Daoy (cell line): Measurements from ENCODE around the gene GFOD1. TPM values are rescaled to one million over a fixed set of nuclear protein-coding genes. Genes with fewer than 3 reads are reported as not detected.
A peak's percentile ranks its signal among the peaks of the same experiment; 100 is the strongest.

Source experiments
- DNase-seq: peaks from one replicate; pipeline ENCODE4 v3.0.0-alpha.2; 2015; ENCODE audit warnings: low read depth
- total RNA-seq: library from RNA; depleted of rRNA; stranded (reverse); fragments of >200 nt; shearing (Covaris generic); gene quantifications from 2 replicates; pipeline ENCODE4 v1.2.3, GENCODE V29; 2014

The GFOD1 gene
- total RNA-seq, 1 experiment from 2014 or later: 4.5 TPM

DNA sequence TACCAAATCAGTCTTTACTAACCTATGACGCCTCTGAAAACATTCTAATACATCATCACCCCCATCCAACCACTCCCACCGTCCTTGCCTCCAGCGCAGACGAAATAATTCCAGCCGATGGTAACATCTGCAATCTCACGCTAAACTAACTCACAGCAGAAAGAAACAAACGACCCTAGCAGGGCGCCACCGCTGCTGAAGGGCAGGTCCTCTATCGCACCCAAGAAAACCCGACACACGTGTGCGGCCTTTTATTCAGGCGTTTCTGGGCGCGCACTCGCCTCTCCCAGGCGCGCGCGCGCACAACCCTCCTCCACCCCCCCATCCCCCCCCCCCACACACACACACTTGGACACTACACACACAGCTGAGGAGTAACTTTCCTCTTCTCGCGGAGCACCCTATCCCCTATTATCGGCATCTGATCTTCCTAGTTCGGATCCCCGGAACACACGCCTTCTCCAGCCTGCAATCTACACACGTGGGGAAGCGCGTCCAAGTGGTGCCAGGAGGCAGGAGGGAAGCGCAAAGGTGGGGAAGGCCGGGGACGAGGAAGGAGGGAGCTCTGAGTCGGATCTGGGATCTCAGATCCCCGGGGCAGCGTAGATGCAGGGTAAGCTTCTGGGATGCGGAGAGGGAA is 1.4 kb downstream of the GFOD1 start:
- DNase-seq: peak; percentile 71

DNA sequence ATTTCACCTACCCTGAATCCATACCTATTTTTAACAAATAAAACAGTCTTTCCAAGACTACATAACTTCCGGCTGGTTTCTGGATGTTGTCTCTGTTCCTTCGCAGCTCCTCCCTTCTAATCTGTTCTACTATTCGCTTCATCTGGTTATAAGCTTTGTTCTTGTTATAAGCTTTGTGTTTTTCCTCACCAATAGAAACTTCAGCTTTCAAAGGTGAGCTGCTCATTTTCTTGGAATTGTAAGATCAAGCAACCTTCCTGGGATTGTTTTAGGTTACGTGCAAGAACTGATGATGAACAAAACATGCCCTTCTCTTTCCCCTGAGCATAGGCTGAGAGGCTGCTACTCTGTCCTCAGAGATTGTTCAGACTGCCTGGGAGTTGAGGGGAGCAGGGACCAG is 2.1 kb downstream of the GFOD1 start:
- DNase-seq: no peak

DNA sequence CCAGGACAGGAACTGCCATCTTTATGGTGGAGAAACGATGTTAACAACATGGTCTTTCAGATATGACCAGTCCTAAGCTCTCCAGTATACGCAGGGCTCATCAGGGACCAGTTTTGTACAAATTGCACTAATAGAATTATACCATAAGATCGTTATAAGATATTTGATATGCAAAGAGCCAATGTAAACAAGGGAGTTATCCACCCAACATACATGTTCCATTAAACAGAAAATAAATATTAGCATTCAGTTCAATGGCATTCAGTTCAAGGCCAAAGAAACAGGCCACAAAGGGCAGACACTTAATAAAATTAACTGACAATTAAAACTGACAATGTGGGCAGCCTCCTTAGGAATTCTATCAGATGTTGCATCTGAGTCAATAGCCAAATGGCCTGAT is 2.6 kb downstream of the GFOD1 start:
- no peak for DNase-seq

DNA sequence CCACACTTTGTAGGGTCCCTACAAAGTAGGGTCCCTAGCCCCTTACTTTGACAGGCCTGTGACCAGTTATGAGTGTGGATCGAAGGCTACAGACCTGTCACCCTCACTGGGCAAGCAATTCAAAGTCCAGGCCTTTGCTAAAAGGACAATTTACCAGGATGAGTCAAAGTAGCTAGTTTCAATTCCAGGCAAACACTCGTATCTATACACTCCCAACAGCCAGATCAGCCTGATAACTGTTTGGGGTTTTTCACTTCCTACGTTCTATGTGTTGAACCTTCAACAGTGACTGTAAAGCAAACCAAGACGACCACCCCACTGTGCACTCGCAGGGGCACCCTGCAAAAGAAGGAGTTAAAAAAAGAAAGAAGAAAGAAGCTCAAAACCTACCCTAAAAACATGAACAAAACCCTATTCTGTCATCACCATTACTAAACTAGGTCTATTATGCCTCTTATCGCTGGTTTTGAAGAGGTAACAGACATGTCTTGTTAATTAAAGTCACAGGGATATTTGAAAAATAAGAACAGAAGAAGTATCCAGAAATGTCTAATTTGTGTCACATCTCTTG is 3.2 kb downstream of the GFOD1 start:
- DNase-seq: no peak

DNA sequence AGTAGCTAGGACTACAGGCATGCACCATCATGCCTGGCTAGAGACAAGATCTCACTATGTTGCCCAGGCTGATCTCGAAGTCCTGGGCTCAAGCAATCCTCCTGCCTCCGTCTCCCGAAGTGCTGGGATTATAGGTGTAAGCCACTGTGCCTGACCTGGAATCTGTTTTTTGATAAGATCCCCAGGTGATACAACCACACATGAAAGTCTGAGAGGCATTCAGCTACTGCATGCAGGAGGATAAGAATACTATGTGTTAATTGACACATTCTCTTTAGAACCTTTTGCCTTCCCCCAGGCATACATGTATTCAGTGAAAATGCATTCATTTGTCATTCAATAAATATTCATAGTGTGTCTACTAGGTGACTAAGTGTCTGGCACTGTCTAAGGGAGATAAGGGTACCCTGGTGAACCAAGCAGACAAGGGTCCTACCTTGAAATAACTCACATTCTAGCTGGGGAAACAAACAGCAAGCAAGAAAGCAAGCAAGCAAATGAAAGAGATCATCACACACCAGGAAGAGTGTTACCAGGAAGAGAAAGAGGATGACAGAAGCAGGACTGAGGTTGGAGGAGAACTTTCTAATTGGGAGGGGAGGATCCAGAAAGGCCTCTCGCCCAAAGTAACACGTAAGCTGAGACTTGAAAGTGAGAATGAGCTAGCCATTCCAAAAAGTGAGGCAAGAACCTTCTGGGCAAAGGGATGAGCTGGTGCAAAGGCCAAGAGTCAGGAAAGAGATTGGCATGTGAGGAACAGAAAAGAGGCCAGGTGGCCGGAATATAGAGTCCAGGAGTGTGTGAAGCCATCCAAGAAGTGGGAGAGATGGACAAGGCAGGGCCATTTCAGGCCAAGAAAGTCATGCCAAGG is 6.5 kb downstream of the GFOD1 start:
- peak; percentile 56 for DNase-seq

DNA sequence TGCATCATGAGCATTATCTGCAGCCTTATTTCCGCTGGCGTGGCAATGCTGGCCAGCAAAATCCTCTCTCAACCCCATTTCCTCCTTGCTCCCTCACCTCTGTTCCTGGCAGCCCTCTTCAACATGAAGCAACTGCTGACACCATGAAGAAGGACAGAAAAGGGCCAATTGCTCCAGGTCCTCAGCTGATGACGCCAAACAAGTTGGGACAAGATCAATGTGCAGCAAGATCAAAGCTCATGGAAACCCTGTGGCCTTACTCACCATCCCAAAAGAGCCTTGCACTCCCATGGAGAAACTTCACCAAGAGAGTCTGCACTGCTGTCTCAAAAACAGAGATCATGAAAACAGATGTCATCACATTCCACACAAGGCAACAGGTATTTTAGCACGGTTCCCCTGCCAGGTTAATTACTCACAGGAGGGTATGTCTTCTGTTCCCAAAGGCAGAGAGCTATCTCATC is 7.4 kb downstream of the GFOD1 start:
- no peak for DNase-seq

DNA sequence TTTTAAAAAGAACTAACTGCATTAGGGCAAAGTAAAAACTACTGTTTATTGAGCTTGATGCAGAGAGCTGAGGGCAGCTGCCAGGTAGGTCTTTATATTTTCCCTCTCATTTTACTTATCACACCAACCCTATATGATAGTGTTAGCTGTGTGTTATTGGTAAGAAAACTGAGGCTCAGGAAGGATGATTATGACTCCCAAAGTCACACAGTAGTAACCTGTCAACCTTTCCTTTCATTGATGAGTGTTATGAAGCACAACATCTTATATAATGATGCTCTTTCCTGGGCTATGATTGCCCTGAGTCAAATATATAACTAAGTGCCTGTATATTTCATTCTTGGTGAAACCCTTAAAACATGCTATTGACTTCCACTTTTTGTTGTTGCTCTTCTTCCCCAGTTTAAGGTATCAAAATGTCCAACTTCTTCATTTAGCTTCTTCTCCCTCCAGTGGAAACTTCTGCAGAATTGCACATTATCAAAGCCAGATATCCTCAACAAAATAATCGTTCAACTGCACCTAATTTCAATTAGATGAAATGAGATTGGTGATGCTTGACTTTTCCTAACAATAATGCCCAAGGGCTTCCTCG is 8.1 kb downstream of the GFOD1 start:
- DNase-seq: no peak

DNA sequence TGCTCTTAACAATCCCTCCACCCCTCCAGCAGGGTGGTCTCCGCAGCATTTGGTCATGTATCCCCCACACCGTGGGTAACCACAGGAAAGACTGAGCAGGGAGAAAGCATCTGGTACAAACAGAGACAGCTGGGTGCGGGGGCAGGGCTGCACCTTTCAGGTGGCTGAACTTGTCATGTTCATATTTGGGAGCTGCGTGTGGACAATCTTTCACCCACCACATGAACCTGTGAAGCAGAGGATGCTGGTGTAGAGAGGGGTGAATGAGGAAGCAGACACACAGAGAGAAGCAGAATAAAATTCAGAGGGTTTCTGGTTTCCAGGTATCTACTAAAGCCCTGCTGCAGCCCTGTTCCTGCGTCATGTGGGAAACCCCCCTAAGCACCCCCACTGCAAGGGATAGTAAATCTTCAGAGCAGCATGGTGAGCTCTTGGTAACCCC is 8.9 kb downstream of the GFOD1 start:
- DNase-seq: no peak

DNA sequence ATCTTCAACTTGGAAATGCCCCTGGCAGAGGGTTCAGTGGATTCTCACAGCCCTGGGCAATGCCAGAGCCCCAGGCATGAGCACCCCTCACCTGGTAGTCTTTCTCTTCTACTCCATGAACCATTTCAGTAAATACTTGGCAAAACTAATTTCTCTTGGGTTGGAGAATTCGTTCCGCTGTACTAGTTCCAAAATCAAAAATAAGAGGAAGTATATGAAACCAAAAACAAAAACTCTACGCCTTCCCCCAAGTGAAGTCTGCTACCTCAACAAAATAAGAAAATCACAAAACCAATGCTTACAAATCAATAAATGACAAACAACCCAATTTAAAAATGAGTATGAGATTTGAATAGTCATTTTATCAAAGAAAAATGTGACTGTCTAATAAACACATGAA is 12.6 kb downstream of the GFOD1 start:
- no peak for DNase-seq

DNA sequence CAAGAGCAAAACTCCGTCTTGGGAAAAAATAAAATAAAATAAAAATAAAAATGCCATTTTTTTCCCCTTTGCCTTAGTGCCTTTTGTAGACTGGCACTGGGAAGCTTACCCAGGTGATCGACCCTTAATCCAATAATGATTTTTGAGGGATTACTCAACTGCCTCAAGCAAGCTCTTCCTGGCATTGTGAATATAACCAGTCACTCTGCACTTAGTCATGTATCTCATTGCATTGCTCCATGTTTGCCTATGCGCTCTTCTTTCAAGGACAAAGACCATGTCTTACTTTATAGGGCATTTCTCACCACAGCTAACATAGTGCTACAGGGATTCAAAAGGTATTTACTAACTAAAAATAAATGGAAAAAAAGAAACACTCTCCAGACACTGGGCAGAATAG is 13.0 kb downstream of the GFOD1 start:
- DNase-seq: no peak

DNA sequence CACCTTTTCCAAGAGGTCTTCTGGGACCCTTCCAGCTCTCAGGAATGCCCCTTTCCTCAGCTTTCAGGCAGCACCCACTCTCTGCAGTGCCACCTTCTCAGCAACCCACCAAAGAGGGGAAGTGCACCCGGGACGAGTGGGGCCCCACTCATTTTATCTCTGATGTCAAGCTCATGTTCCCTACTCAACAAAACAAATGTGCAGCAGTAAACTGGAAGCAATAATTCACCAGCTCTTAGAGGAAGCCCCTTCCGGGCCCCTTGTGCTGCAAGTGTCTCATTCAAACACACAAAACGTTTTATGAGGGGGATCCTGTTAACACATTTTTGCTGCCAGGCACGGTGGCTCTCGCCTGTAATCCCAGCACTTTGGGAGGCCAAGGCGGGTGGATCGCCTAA is 13.6 kb downstream of the GFOD1 start:
- no peak for DNase-seq

DNA sequence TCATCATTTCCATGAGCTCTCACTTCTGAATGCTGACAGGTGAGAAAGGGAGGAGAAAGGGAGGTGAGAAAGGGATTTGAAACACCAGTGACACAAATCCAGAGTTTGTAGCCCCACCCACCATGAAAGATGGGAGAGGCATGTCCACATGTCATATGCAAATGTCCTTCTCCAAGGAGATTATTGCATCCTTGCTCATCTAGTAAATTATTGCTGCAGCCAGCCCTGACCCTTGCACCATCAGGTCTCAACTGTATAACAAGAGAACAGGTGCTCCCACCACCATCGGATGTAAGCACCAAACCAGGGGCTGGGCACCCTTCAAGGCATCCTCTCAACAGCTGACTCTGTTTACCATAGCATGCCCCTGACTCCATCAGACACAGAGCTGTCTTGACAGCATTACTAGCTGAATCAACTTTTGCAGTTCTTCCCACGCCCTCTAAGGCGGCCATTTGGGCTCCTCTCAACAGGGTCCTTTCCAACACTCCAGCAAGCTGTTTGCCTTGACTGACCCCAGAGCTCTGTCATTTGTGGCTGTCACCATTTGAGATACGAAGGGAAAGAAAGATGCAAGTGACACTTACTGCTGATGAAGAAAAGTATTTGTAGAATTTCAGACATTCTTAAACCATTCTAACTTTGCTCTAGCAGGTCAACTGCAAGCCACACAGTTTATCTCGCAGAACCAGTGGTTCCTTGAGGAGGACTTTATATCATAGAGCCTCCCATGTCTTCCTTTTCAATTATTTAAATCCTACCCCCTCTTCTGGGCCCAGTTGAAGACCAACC is 14.2 kb downstream of the GFOD1 start:
- DNase-seq: no peak

DNA sequence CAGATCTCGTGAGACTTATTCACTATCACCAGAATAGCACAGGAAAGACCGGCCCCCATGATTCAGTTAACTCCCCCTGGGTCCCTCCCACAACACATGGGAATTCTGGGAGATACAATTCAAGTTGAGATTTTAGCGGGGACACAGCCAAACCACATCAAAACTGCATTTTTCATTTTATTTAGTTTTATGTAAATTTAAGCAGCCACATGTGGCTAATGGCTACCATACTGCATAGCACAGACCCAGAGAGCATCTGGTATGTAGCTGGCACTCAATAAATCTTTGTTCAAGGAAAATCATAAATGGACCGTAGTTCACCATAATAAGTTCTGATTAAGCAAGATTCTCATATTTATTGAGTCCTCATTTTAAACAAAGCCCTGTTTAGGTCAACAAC is 15.3 kb downstream of the GFOD1 start:
- no peak for DNase-seq

DNA sequence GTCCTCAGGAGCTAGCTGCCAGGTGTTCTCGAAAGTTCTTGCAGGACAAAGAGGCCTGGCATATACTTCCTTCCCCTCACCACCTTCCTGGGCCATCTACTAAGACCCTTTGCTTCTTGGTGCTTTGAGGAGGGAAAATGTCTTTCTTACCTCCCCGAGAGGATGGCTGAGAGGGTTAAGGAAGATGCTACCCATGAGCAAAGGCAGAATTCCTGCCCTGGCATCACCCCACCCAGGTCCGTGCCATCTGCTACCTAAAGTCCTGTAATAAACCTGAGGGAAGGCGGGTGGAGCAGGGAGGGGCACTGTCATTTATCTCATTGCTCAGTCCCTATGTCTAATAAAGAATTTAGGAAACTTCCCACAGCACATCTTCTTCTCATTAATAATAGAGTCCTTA is 16.2 kb downstream of the GFOD1 start:
- DNase-seq: no peak

DNA sequence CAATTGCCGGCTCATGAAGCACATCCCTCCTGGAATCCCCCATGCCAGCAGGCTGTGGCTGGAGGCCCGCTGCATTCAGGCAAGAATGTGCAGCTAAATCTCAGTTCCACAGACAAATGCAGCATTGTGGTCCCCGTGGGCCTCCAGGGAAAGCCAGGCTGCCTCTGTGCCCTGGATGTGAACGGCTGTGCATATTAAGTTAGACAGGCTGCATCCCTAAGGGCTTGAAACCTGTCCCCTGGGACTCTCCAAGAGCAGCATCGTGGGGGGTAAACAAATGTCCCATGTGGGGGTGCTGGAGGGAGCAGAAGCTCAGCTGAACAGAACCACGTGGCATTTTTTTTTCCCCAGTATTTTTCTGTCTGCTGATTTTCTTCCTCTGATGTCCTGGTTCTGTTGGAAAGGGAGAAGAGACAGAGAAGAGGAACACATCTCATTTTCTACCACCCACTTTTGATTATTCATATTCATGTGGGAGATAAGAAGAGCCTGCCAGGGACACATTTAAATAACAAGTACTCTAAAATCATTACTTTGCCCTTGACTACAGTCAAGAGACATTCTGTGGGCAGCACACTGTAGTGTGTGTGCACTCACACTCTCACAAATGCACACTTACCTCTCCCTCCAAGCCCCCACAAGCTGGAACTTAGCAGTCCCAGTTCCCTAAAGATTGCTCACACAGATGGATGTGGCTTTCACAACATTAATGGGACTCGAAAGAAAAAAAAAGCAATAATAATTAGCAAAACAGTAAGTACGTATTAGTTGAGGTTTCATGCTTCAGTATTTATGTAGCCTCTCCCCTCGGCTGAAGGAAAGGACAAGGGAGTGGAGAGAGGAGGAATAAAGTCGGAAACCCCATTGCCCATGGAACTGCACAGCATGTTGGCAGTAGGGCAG is 16.9 kb downstream of the GFOD1 start:
- DNase-seq: no peak

DNA sequence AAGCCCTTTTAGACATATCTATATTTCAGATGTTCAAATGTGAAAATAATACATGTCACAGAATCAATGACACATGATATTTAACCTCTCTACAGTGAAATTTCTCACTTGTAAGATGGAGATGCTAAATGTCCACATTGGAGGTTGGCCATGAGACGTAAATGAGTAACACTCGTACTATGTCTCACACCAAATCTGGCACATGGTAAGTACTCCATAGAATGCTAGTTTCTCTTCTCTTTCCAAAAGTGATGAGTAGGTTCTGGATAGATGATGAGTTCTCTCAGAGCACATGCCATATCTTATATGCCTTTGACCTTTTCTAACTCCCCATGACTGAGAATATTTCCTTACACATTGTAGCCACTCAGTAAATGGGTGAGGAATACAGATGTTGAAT is 17.7 kb downstream of the GFOD1 start:
- no peak for DNase-seq

DNA sequence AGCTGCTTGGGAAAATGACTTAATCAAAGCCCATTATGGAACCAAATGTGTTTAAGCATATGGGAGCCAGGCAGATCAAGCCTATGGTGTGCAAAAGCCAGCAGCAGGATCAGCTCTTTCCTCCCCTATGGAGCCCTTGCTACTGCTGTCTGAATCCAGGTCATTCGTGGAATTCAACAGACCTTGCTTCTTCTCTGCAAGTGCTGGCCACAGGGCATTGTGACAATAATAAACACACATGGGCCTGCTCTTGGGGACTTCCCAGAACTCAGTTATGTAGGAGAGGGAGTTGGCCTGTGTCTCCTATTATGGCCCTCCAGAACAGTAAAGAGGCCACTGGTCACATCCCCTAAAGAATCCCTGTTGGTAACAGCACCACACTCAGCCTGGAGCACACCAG is 18.6 kb downstream of the GFOD1 start:
- no peak for DNase-seq

DNA sequence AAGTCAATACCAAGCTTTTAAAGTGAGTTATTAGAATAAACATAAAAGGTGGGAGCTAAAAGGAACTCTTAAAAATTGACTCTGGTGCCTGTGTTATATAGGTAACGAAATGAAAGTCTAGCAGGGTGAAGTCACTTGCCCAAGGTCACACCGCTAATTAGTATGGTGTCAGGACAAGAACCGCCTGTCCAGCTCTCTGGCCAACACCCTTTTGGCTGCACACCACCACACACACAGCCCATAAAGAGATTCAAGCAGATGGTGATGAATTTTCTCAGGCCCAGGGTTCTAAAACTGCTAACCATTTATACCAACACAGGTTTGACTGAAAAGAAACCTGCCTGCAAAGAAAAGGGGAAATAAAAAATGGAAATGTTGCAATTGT is 20.2 kb downstream of the GFOD1 start:
- DNase-seq: no peak

DNA sequence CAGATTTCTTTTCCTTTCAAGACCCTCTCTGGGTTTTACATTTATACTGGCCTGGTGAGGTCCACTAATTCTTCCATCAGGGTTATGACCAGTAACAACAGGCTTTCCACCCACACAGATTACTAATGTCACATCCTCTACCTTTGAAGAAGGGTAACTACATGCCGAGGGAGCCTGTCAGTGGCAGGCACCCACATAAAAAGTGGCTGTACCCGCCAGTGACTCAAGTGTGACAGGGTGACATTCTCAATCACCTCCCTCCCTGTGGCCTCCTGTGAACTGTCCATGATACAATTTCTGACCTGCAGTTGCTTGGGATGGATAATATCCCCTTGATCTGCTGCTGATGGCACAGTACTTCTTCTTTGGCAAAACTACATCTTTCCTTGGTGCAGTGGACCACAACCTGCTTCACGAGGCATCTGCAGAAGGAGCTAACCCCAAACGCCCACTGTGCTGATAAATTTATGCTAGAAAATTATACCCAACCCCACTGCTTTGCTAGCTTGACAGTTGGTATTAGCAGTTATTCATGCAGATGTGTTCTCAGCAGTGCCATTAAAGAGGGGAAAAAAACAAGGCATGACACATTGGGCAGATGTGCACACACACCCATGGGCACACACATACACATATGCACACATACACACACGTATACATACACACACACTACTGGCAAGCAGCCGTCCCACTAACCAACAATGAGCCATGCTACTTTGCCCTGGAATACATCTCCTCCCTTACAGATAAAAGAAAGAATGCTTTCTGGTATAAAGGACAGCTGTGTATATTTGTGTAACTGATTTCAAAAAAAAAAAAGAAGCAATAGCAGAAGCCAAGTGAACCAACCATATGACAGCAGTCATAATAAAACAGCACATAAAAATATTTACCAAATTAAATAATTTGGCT is 20.8 kb downstream of the GFOD1 start:
- DNase-seq: no peak

DNA sequence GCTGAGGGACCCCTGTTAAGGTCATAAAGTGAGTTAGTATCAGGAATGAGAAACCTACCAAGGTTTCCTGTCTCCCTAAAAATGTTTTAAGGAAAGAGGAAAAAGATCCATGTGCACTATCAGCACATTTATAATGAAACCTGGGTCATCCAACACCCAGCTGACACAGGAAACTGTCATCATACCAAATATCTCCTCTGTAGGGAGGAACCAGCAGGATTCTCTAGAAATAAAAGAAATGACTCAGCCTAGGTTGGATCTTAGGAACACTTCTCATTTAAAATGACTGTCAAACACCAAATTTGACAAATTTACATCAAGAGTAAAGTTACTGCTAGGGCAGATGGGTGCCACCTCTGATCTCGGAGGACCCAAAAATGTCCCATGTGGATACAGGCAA is 21.7 kb downstream of the GFOD1 start:
- DNase-seq: no peak
